Neural progenitor cell (in vitro differentiated cells): ENCODE data around the gene SNAPC4. TPM values are rescaled to one million over a fixed set of nuclear protein-coding genes. Genes with fewer than 3 reads are reported as not detected.

Experiments
- DNase-seq: peaks from one replicate; pipeline ENCODE4 v3.0.0-alpha.2; 2016; ENCODE audit warnings: low spot score
- H2AFZ ChIP-seq: fragments of 200-600 bp; sonication (generic); replicated peaks from 2 replicates; pipeline ENCODE4 v1.6.1; 2016; ENCODE audit warnings: antibody characterized with exemption
- H3F3A ChIP-seq: fragments of 200-600 bp; sonication (generic); 2 replicates; pipeline ENCODE4 v1.6.1; 2016; ENCODE audit warnings: antibody characterized with exemption, low read depth
- H3K27ac ChIP-seq: fragments of 200-600 bp; sonication (generic); 2 replicates; pipeline ENCODE4 v1.5.1; 2016; ENCODE audit warnings: mild to moderate bottlenecking
- H3K27me3 ChIP-seq: fragments of 200-600 bp; sonication (generic); 2 replicates; pipeline ENCODE4 v1.6.1; 2016; ENCODE audit warnings: mild to moderate bottlenecking, moderate library complexity
- H3K36me3 ChIP-seq: fragments of 200-600 bp; sonication (generic); 2 replicates; pipeline ENCODE4 v1.5.1; 2016
- H3K4me1 ChIP-seq: fragments of 200-600 bp; sonication (generic); 2 replicates; pipeline ENCODE4 v1.6.1; 2016; ENCODE audit warnings: mixed run types
- H3K4me2 ChIP-seq: fragments of 200-600 bp; sonication (generic); 2 replicates; pipeline ENCODE4 v1.6.1; 2016
- H3K4me3 ChIP-seq: fragments of 200-600 bp; sonication (generic); 2 replicates; pipeline ENCODE4 v1.5.1; 2016
- H3K79me2 ChIP-seq: fragments of 200-600 bp; sonication (generic); 2 replicates; pipeline ENCODE4 v1.6.1; 2016; ENCODE audit warnings: low read depth
- H3K9ac ChIP-seq: fragments of 200-600 bp; sonication (generic); 2 replicates; pipeline ENCODE4 v1.6.1; 2016
- H3K9me3 ChIP-seq: fragments of 200-600 bp; sonication (generic); 2 replicates; pipeline ENCODE4 v1.5.1; 2016; ENCODE audit warnings: low read depth
- H4K20me1 ChIP-seq: fragments of 200-600 bp; sonication (generic); 2 replicates; pipeline ENCODE4 v1.6.1; 2016; ENCODE audit warnings: low read depth
- H3K27ac Mint-ChIP-seq: 3 replicates; pipeline ENCODE4 v1.8.0; 2021; ENCODE audit warnings: mixed read lengths
- H3K27me3 Mint-ChIP-seq: 2 replicates; pipeline ENCODE4 v1.8.0; 2022; ENCODE audit warnings: low read depth, mild to moderate bottlenecking, inconsistent platforms, moderate library complexity, mixed read lengths; ENCODE audit not compliant: insufficient read depth
- H3K36me3 Mint-ChIP-seq: 3 replicates; pipeline ENCODE4 v1.8.0; 2021; ENCODE audit warnings: mixed read lengths
- H3K4me1 Mint-ChIP-seq: 3 replicates; pipeline ENCODE4 v1.8.0; 2021; ENCODE audit warnings: mixed read lengths
- H3K4me3 Mint-ChIP-seq: 3 replicates; pipeline ENCODE4 v1.8.0; 2021; ENCODE audit warnings: mild to moderate bottlenecking, moderate library complexity, mixed read lengths
- H3K9me3 Mint-ChIP-seq: 3 replicates; pipeline ENCODE4 v1.8.0; 2020; ENCODE audit warnings: mixed read lengths
- CTCF ChIP-seq: fragments of 200-600 bp; sonication (generic); IDR thresholded peaks from 2 replicates; pipeline ENCODE4 v1.5.1; 2017; ENCODE audit warnings: antibody characterized with exemption, mild to moderate bottlenecking
- EZH2 ChIP-seq: fragments of 200-600 bp; sonication (generic); IDR thresholded peaks from 2 replicates; pipeline ENCODE4 v1.6.1; 2017; ENCODE audit warnings: antibody characterized with exemption, mild to moderate bottlenecking, moderate library complexity
- EZH2phosphoT487 ChIP-seq: fragments of 200-600 bp; sonication (generic); IDR thresholded peaks from 2 replicates; pipeline ENCODE4 v1.6.1; 2017; ENCODE audit warnings: antibody characterized with exemption
- total RNA-seq: library from RNA; depleted of rRNA; stranded (reverse); fragments of >200 nt; gene quantifications from 2 replicates; pipeline ENCODE4 v1.2.3, GENCODE V29; 2015; ENCODE audit warnings: low replicate concordance

Gene SNAPC4
- total RNA-seq, 1 donor from 2014 or later: 6.8 TPM

- Mint-ChIP-seq H3K9me3 (no peaks in the 10 kb centered on the region), H3K4me3 (peak overlapping the region; percentile 48), H3K27ac (no peak overlapping the region), H3K27me3 (peaks cover 6% of the 10 kb centered on the region), H3K4me1 (peaks cover 4% of the 10 kb centered on the region), H3K36me3 (no peaks in the 10 kb centered on the region)
- no peak for DNase-seq
- no peaks in the 10 kb centered on the region for H3K4me1 ChIP-seq
- H3K9ac ChIP-seq: no peak overlapping the region
- no peaks in the 10 kb centered on the region for H3K79me2 ChIP-seq
- H3K27me3 ChIP-seq: no peaks in the 10 kb centered on the region
- no peaks in the 10 kb centered on the region for H3K9me3 ChIP-seq
- no peak overlapping the region for H3K4me2 ChIP-seq
- no peaks in the 10 kb centered on the region for H3K36me3 ChIP-seq
- H2AFZ ChIP-seq: no peak overlapping the region
- TF ChIP-seq EZH2 (no peak), CTCF (no peak), EZH2phosphoT487 (no peak)
- H3F3A ChIP-seq: no peaks in the 10 kb centered on the region
- H3K4me3 ChIP-seq: no peak overlapping the region
- peaks cover 10% of the 10 kb centered on the region for H4K20me1 ChIP-seq
- H3K27ac ChIP-seq: no peak overlapping the region
These were observed 34.8 kb downstream of the SNAPC4 start for GRCh38 chr9:136364942-136365774.

GRCh38 chr9:136363949-136364748 lies 35.8 kb downstream of the SNAPC4 start:
- Mint-ChIP-seq H3K27ac (no peak overlapping the region), H3K4me3 (peak overlapping the region; percentile 77), H3K9me3 (no peaks in the 10 kb centered on the region), H3K36me3 (no peaks in the 10 kb centered on the region), H3K4me1 (peaks cover 4% of the 10 kb centered on the region), H3K27me3 (peaks cover 6% of the 10 kb centered on the region)
- H3K4me3 ChIP-seq: no peak overlapping the region
- H3K4me2 ChIP-seq: no peak overlapping the region
- H3K79me2 ChIP-seq: no peaks in the 10 kb centered on the region
- H3K9ac ChIP-seq: no peak overlapping the region
- no peak for DNase-seq
- H3K27ac ChIP-seq: no peak overlapping the region
- H3K9me3 ChIP-seq: no peaks in the 10 kb centered on the region
- no peaks in the 10 kb centered on the region for H3K27me3 ChIP-seq
- no peaks in the 10 kb centered on the region for H3F3A ChIP-seq
- no peak overlapping the region for H2AFZ ChIP-seq
- peaks cover 10% of the 10 kb centered on the region for H4K20me1 ChIP-seq
- TF ChIP-seq EZH2phosphoT487 (no peak), EZH2 (no peak), CTCF (no peak)
- no peaks in the 10 kb centered on the region for H3K4me1 ChIP-seq
- H3K36me3 ChIP-seq: no peaks in the 10 kb centered on the region

- peak within 1 kb of the TSS; percentile 86 for H3K4me3 Mint-ChIP-seq
- peaks cover 4% of the 10 kb centered on the region for H3K4me1 Mint-ChIP-seq
- no peak within 1 kb of the TSS for H3K9ac ChIP-seq
- H3F3A ChIP-seq: no peaks in the 10 kb centered on the region
- peaks cover 6% of the 10 kb centered on the region for H3K27me3 Mint-ChIP-seq
- H3K4me2 ChIP-seq: peak within 1 kb of the TSS; percentile 84
- no peaks in the 10 kb centered on the region for H3K9me3 Mint-ChIP-seq
- TF ChIP-seq CTCF: peak; percentile 91
- TF ChIP-seq EZH2: no peak
- no peak within 1 kb of the TSS for H2AFZ ChIP-seq
- H3K27ac Mint-ChIP-seq: no peak within 1 kb of the TSS
- H3K27me3 ChIP-seq: no peaks in the 10 kb centered on the region
- no peaks in the 10 kb centered on the region for H3K9me3 ChIP-seq
- H3K27ac ChIP-seq: peak within 1 kb of the TSS; percentile 86
- no peaks in the 10 kb centered on the region for H3K4me1 ChIP-seq
- DNase-seq: peak; percentile 96
- no peaks in the 10 kb centered on the region for H3K79me2 ChIP-seq
- no peaks in the 10 kb centered on the region for H3K36me3 ChIP-seq
- no peaks in the 10 kb centered on the region for H3K36me3 Mint-ChIP-seq
- peaks cover 10% of the 10 kb centered on the region for H4K20me1 ChIP-seq
- H3K4me3 ChIP-seq: peak within 1 kb of the TSS; percentile 97
These were observed 36.6 kb downstream of the SNAPC4 start, which contains the start of gene DNLZ for GRCh38 chr9:136363106-136363948. Gene DNLZ (minus strand): TSS chr9:136363744. CDS start chr9:136363714, 30 bp downstream.
